ENCODE data around the gene PRCP. TPM values are rescaled to one million over a fixed set of nuclear protein-coding genes. Genes with fewer than 3 reads are reported as not detected.

Gene PRCP
- total and polyA plus RNA-seq, 2 experiments from 2014 or later = 33.3 to 52.8 TPM

DNA sequence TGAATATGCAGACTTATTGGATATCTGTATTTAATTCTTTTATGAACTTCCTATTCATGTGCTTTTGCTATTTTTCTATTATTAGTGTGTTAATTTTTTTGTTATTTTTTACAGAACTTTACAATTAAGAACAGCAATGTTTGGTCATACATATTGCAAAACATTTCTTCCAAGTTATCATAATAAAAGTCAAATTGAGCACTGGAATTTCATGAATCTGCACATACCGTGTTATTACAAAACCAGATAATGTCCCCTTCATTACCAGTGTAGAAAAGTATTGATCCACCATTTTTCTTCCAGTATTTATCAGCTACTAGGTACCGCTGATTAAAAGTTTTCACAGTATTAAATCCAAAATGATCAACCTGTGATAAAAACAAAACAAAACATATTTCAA, 40.5 kb downstream of the PRCP start:
- Mint-ChIP-seq H3K36me3 (ENCODE audit: low read depth) (peaks cover 4% of the 10 kb centered on the region; the same call in 1 of the 3 replicates), H3K9me3 (no peaks in the 10 kb centered on the region), H3K27me3 (ENCODE audit: insufficient read depth, low read depth, poor library complexity) (no peaks in the 10 kb centered on the region), H3K27ac (no peak overlapping the region), H3K4me1 (peaks cover 3% of the 10 kb centered on the region; the same call in 2 of the 3 replicates), H3K4me3 (no peak overlapping the region)
- H3K27ac ChIP-seq (ENCODE audit: low read depth) = no peak overlapping the region
- H4K20me1 ChIP-seq (replicated peaks; ENCODE audit: insufficient read depth) = no peaks in the 10 kb centered on the region
- no peak for TF ChIP-seq JUNB (IDR thresholded peaks at IDR 0.05; ENCODE audit: unreplicated experiment)
- no peak for ATAC-seq
- no peaks in the 10 kb centered on the region for H3K36me3 ChIP-seq (ENCODE audit: insufficient read depth)
- H3K4me1 ChIP-seq (ENCODE audit: insufficient read depth) = no peaks in the 10 kb centered on the region
- no peak overlapping the region for H3K4me2 ChIP-seq
- no peaks in the 10 kb centered on the region for H3K79me2 ChIP-seq (replicated peaks; ENCODE audit: insufficient read depth)
- no peaks in the 10 kb centered on the region for H3K27me3 ChIP-seq (ENCODE audit: insufficient read depth)
- no peak overlapping the region for H3K4me3 ChIP-seq
- no peaks in the 10 kb centered on the region for H3F3A ChIP-seq (replicated peaks; ENCODE audit: low read depth)
- no peak overlapping the region for H2AFZ ChIP-seq
- no peak for DNase-seq (ENCODE audit: low spot score)
- H3K9me2 ChIP-seq (ENCODE audit: insufficient read depth) = no peaks in the 10 kb centered on the region

DNA sequence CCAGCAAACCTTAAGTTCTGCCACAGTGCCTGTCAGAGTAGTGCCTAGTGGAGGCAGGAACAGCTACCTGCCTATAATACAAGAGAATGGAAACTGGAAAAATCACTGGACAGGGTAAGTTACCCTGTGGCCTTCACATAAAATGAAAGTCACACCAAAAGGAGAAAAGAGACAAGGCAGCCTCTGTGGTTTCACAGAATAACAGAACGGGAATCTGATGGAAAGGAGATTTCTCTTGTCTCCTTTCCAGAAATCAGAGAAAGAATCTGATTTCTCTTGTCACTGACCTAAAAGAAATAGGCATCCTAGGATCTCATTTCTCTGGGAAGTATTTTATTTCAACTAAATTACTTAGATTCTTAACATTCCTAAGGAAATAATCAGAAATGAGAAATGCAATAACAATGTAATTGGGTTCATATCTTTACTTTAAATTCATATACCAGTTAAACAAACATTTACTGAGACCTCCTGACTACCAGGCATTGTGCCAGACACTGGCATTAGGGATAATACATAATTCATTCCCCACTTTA, 41.6 kb downstream of the PRCP start:
- no peaks in the 10 kb centered on the region for H3K27me3 Mint-ChIP-seq (ENCODE audit: insufficient read depth, low read depth, poor library complexity)
- H3K36me3 ChIP-seq (ENCODE audit: insufficient read depth) = no peaks in the 10 kb centered on the region
- DNase-seq (ENCODE audit: low spot score) = no peak
- H3K9me3 Mint-ChIP-seq = no peaks in the 10 kb centered on the region
- no peaks in the 10 kb centered on the region for H3K9me2 ChIP-seq (ENCODE audit: insufficient read depth)
- peaks cover 4% of the 10 kb centered on the region; the same call in 1 of the 3 replicates for H3K36me3 Mint-ChIP-seq (ENCODE audit: low read depth)
- no peak for ATAC-seq
- H3F3A ChIP-seq (replicated peaks; ENCODE audit: low read depth) = no peaks in the 10 kb centered on the region
- H3K79me2 ChIP-seq (replicated peaks; ENCODE audit: insufficient read depth) = peaks cover 5% of the 10 kb centered on the region; the same call in 1 of the 2 replicates
- no peak overlapping the region for H3K4me3 ChIP-seq
- H3K27ac Mint-ChIP-seq = no peak overlapping the region
- no peak overlapping the region; the same call in 1 of the 2 replicates for H3K27ac ChIP-seq (ENCODE audit: low read depth)
- H3K27me3 ChIP-seq (ENCODE audit: insufficient read depth) = no peaks in the 10 kb centered on the region
- H3K4me1 ChIP-seq (ENCODE audit: insufficient read depth) = no peaks in the 10 kb centered on the region
- TF ChIP-seq, protein P1, sequence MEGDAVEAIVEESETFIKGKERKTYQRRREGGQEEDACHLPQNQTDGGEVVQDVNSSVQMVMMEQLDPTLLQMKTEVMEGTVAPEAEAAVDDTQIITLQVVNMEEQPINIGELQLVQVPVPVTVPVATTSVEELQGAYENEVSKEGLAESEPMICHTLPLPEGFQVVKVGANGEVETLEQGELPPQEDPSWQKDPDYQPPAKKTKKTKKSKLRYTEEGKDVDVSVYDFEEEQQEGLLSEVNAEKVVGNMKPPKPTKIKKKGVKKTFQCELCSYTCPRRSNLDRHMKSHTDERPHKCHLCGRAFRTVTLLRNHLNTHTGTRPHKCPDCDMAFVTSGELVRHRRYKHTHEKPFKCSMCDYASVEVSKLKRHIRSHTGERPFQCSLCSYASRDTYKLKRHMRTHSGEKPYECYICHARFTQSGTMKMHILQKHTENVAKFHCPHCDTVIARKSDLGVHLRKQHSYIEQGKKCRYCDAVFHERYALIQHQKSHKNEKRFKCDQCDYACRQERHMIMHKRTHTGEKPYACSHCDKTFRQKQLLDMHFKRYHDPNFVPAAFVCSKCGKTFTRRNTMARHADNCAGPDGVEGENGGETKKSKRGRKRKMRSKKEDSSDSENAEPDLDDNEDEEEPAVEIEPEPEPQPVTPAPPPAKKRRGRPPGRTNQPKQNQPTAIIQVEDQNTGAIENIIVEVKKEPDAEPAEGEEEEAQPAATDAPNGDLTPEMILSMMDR (conservative IDR thresholded peaks at IDR 0.05; ENCODE audit: low read depth in 2 of 2) = no peak
- TF ChIP-seq, protein P2, sequence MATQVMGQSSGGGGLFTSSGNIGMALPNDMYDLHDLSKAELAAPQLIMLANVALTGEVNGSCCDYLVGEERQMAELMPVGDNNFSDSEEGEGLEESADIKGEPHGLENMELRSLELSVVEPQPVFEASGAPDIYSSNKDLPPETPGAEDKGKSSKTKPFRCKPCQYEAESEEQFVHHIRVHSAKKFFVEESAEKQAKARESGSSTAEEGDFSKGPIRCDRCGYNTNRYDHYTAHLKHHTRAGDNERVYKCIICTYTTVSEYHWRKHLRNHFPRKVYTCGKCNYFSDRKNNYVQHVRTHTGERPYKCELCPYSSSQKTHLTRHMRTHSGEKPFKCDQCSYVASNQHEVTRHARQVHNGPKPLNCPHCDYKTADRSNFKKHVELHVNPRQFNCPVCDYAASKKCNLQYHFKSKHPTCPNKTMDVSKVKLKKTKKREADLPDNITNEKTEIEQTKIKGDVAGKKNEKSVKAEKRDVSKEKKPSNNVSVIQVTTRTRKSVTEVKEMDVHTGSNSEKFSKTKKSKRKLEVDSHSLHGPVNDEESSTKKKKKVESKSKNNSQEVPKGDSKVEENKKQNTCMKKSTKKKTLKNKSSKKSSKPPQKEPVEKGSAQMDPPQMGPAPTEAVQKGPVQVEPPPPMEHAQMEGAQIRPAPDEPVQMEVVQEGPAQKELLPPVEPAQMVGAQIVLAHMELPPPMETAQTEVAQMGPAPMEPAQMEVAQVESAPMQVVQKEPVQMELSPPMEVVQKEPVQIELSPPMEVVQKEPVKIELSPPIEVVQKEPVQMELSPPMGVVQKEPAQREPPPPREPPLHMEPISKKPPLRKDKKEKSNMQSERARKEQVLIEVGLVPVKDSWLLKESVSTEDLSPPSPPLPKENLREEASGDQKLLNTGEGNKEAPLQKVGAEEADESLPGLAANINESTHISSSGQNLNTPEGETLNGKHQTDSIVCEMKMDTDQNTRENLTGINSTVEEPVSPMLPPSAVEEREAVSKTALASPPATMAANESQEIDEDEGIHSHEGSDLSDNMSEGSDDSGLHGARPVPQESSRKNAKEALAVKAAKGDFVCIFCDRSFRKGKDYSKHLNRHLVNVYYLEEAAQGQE (IDR thresholded peaks at IDR 0.05; ENCODE audit: unreplicated experiment) = no peak
- TF ChIP-seq EZH2 (IDR thresholded peaks at IDR 0.05; ENCODE audit: low read depth, unreplicated experiment) (no peak), CREB1 (CRISPR knock-in tag; IDR thresholded peaks at IDR 0.05; ENCODE audit: low read depth) (no peak)
- no peak overlapping the region for H3K4me3 Mint-ChIP-seq
- H3K4me2 ChIP-seq = no peak overlapping the region
- no peaks in the 10 kb centered on the region for H4K20me1 ChIP-seq (replicated peaks; ENCODE audit: insufficient read depth)
- no peak overlapping the region for H2AFZ ChIP-seq
- no peaks in the 10 kb centered on the region for H3K4me1 Mint-ChIP-seq
